ENCODE results near the gene MYH11. TPM values are rescaled to one million over a fixed set of nuclear protein-coding genes. Genes with fewer than 3 reads are reported as not detected.

Gene MYH11
- total RNA-seq, 2 donors from 2014 or later = 2,411 to 2,456 TPM

- TF ChIP-seq, protein P1, sequence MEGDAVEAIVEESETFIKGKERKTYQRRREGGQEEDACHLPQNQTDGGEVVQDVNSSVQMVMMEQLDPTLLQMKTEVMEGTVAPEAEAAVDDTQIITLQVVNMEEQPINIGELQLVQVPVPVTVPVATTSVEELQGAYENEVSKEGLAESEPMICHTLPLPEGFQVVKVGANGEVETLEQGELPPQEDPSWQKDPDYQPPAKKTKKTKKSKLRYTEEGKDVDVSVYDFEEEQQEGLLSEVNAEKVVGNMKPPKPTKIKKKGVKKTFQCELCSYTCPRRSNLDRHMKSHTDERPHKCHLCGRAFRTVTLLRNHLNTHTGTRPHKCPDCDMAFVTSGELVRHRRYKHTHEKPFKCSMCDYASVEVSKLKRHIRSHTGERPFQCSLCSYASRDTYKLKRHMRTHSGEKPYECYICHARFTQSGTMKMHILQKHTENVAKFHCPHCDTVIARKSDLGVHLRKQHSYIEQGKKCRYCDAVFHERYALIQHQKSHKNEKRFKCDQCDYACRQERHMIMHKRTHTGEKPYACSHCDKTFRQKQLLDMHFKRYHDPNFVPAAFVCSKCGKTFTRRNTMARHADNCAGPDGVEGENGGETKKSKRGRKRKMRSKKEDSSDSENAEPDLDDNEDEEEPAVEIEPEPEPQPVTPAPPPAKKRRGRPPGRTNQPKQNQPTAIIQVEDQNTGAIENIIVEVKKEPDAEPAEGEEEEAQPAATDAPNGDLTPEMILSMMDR (IDR thresholded peaks at IDR 0.05) = no peak
Observed at GRCh38 chr16:15775663-15776304, 81.0 kb downstream of the MYH11 start.

GRCh38 chr16:15775209-15775608, 81.6 kb downstream of the MYH11 start:
- H3K9me3 ChIP-seq = no peaks in the 10 kb centered on the region
- H3K36me3 ChIP-seq = peaks cover 76% of the 10 kb centered on the region
- H3K27ac ChIP-seq = peak overlapping the region; percentile 16 to 26

More at GRCh38 chr16:15775663-15776304, 81.0 kb downstream of the MYH11 start:
- Histone ChIP-seq H3K4me1 (ENCODE audit: control insufficient read depth in 1 of 2, low read depth in 2 of 2) (peaks cover 21 to 92% of the 10 kb centered on the region in 2 donors), H3K36me3 (peaks cover 78% of the 10 kb centered on the region), H3K4me3 (no peak overlapping the region), H3K9me3 (no peaks in the 10 kb centered on the region), H3K27ac (peak overlapping the region; percentile 16 to 26), H3K27me3 (replicated peaks; ENCODE audit: insufficient read depth) (no peaks in the 10 kb centered on the region)
- ATAC-seq (ENCODE audit: insufficient number of reproducible peaks, low FRiP score, low read depth) (no peak), DNase-seq (ENCODE audit: low spot score) (no peak)

GRCh38 chr16:15773968-15774367, 82.9 kb downstream of the MYH11 start:
- DNase-seq (ENCODE audit: low spot score) (no peak), ATAC-seq (ENCODE audit: insufficient number of reproducible peaks, low FRiP score, low read depth) (no peak)
- Histone ChIP-seq H3K9me3 (no peaks in the 10 kb centered on the region), H3K36me3 (peaks cover 64% of the 10 kb centered on the region), H3K27ac (peak overlapping the region; percentile 69), H3K4me1 (ENCODE audit: control insufficient read depth in 1 of 2, low read depth in 2 of 2) (peaks cover 29 to 97% of the 10 kb centered on the region in 2 donors), H3K4me3 (no peak overlapping the region), H3K27me3 (replicated peaks; ENCODE audit: insufficient read depth) (no peaks in the 10 kb centered on the region)
- TF ChIP-seq, protein P1 (IDR thresholded peaks at IDR 0.05) = no peak

More at GRCh38 chr16:15775209-15775608, 81.6 kb downstream of the MYH11 start:
- DNase-seq (ENCODE audit: low spot score) (no peak), ATAC-seq (ENCODE audit: insufficient number of reproducible peaks, low FRiP score, low read depth) (no peak)
- TF ChIP-seq, protein P1 (IDR thresholded peaks at IDR 0.05) = no peak
- H3K4me1 ChIP-seq (ENCODE audit: control insufficient read depth in 1 of 2, low read depth in 2 of 2) = peaks cover 27 to 95% of the 10 kb centered on the region in 2 donors
- no peak overlapping the region for H3K4me3 ChIP-seq
- no peaks in the 10 kb centered on the region for H3K27me3 ChIP-seq (replicated peaks; ENCODE audit: insufficient read depth)

DNA sequence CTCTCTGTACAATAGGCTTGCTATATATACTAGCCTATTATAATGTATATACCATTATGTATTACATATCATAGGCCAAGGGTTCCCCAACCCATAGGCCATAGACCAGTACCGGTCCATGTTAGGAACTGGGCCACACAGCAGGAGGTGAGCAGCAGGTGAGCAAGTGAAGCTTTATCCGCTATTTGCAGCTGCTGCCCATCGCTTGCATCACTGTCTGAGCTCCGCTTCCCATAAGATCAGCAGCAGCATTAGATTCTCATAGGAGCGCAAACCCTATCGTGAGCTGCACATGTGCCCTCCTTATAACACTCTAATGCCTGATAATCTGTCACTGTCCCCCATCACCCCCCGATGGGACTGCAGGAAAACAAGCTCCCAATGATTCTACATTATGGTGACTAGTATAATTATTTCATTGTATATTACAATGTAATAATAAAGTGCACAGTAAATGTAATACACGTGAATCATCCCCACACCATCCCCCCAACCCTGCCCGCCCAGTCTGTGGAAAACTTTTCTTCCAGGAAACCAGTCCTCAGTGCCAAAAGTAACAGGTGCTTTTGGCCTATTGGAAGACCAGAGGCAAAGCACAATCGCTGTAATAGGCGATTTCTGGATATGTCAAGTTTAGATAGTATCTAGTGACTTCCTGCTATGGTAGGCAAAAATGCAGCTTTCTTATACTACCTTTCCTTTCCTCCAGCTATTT, 84.1 kb downstream of the MYH11 start:
- TF ChIP-seq, protein P1 (IDR thresholded peaks at IDR 0.05) = no peak
- Histone ChIP-seq H3K4me1 (ENCODE audit: control insufficient read depth in 1 of 2, low read depth in 2 of 2) (peaks cover 29 to 90% of the 10 kb centered on the region in 2 donors), H3K4me3 (no peak overlapping the region), H3K9me3 (no peaks in the 10 kb centered on the region), H3K27ac (peak overlapping the region; percentile 73 to 76), H3K27me3 (replicated peaks; ENCODE audit: insufficient read depth) (no peaks in the 10 kb centered on the region), H3K36me3 (peaks cover 58% of the 10 kb centered on the region)
- ATAC-seq (ENCODE audit: insufficient number of reproducible peaks, low FRiP score, low read depth) (no peak), DNase-seq (ENCODE audit: low spot score) (no peak)

- Histone ChIP-seq H3K4me1 (ENCODE audit: control insufficient read depth in 1 of 2, low read depth in 2 of 2) (peaks cover 29 to 89% of the 10 kb centered on the region in 2 donors), H3K27ac (peak overlapping the region; percentile 73 to 76), H3K9me3 (no peaks in the 10 kb centered on the region), H3K4me3 (no peak overlapping the region), H3K27me3 (replicated peaks; ENCODE audit: insufficient read depth) (no peaks in the 10 kb centered on the region), H3K36me3 (peaks cover 58% of the 10 kb centered on the region)
- TF ChIP-seq, protein P1 (IDR thresholded peaks at IDR 0.05) = no peak
- DNase-seq (ENCODE audit: low spot score) = no peak
- ATAC-seq (ENCODE audit: insufficient number of reproducible peaks, low FRiP score, low read depth) = no peak
Observed at GRCh38 chr16:15771694-15772093, 85.1 kb downstream of the MYH11 start.

All from thoracic aorta (tissue), 2 donors.